Islet of Langerhans (tissue), 1 donor: Measurements from ENCODE around the gene GABPB1.

Source experiments
- FAIRE-seq: peaks from one replicate; lab custom pipeline; 2011; peaks lifted over from hg19 to GRCh38; lab: Jason Lieb, UNC

The GABPB1 gene

GRCh38 chr15:50241684-50242450, 113.1 kb downstream of the GABPB1 start:
- no peak for FAIRE-seq

DNA sequence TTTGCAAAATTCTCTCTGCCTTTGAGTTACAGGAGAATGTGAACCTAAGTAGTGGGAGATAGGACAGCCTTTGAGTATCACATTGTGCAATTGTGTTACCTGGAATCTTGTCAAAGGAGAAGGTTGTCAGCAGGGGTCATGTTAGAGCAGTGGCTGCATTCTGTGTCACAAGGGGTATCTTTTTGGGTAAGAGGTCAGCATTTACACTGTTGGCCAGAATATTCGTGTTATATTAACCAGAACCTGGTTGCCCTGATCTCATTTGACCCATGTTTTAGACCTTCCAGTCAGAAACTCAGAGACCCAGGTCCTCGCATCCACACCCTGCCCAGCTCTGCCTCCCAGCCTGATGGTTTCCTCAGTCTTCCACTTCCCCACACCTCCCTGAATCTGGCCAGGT, 116.7 kb downstream of the GABPB1 start:
- no peak for FAIRE-seq

GRCh38 chr15:50236433-50236832, 118.6 kb downstream of the GABPB1 start:
- no peak for FAIRE-seq

DNA sequence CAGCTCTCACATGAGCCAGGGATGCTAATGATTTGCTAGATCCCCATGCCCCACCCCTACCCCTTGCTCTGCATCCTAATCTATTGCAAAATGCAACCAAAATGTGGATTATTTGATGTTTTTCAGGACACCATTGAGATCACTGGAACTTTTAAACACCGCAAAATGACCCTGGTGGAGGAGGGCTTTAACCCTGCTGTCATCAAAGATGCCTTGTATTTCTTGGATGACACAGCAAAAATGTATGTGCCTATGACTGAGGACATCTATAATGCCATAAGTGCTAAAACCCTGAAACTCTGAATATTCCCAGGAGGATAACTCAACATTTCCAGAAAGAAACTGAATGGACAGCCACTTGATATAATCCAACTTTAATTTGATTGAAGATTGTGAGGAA, 119.2 kb downstream of the GABPB1 start:
- FAIRE-seq = no peak

DNA sequence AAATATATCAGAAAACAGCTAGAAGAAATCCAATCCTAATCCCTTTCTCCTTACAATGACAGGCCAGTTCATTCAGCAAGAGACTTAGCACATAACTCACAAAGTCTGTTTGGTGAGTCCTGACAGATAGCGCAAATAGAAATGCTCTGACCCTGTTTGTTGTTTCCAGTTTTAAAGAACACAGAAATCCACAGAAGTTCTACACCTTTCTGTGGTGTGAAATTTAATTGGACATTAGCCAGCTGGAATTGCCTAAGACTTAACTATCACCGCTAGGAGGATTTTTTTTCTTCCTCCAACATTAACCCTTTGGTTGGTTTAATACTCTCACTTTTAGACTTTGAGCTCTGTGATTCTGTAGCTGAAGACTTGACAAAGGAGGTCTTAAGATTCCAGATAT, 120.2 kb downstream of the GABPB1 start:
- no peak for FAIRE-seq

GRCh38 chr15:50233192-50233736, 121.7 kb downstream of the GABPB1 start:
- FAIRE-seq = no peak

DNA sequence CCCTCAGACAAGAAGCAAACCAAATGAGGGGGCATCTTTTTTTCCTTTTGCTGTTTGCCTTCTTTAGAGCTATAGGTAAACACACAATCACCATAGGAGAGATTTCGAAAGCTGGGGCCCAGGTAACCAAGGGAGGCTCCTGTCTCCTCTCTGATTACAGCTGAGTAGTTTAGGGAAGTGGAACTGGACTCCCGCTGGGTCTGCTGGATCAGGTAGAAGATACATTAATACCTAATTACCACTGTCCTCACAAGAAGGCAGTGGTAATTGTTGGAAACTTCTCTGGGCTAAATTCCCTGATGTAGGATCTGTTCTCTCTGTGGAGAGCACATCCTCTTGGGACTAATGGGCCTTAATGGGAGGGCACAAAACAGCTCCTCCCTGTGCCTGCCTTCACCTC, 122.2 kb downstream of the GABPB1 start:
- FAIRE-seq = no peak

DNA sequence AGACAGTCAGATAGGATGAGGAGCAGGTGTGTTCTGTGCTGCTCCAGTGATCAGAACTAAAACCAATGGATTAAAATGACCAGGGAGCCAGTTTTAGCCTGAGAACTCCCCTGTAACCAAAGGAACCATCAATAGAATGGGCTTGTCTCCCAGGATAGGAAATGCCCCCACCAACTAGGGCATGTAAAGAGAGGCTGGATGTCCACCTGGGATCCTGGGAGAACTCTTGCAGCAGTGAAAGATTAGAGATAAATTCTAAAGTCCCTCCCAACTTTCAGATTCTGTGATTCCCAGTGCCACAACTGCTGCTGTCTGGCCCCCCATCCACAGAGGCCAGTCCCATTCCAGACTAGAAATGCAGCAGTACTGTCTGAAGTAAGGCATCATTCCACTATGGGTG, 123.2 kb downstream of the GABPB1 start:
- FAIRE-seq = no peak

GRCh38 chr15:50229336-50229735, 125.7 kb downstream of the GABPB1 start:
- no peak for FAIRE-seq

DNA sequence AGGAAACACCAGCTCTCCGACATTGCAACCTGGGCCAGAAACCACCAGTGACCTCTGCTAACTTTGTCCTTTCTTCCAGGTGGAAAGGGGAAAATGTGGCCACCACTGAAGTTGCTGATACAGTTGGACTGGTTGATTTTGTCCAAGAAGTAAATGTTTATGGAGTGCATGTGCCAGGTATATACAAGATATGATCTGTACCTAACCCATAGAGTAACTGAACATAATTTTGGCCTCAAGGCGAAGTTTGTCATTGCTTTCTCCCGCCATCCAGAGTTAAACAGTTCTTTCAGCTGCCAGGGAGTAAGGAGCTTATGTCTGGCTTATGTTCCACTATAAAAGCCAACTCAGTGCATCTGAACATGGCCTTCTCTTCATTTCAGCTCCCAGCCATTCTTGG, 126.1 kb downstream of the GABPB1 start:
- no peak for FAIRE-seq

GRCh38 chr15:50227076-50227475, 127.9 kb downstream of the GABPB1 start:
- FAIRE-seq = no peak

GRCh38 chr15:50225938-50226337, 129.1 kb downstream of the GABPB1 start:
- FAIRE-seq = no peak
